ENCODE results near the gene FZD2. TPM values are rescaled to one million over a fixed set of nuclear protein-coding genes. Genes with fewer than 3 reads are reported as not detected.
A peak's percentile ranks its signal among the peaks of the same experiment; 100 is the strongest.

The FZD2 gene
- total and polyA plus RNA-seq, 4 donors: 0.37 to 0.61 (median 0.42) TPM; not detected in 1

GRCh38 chr17:44558334-44558709 lies 1.0 kb downstream of the FZD2 start:
- peaks cover 0 to 24% (median 2%) of the 10 kb centered on the region in 4 donors for H3K27me3 ChIP-seq (ENCODE audit: control insufficient read depth in 4 of 4, insufficient read depth in 4 of 4, low read length in 3 of 4)
- TF ChIP-seq YY1 (IDR thresholded peaks at IDR 0.05) (no peak), ATF3 (IDR thresholded peaks at IDR 0.05) (no peak), ZBTB33 (IDR thresholded peaks at IDR 0.05) (no peak), RXRA (IDR thresholded peaks at IDR 0.05) (no peak), MAX (IDR thresholded peaks at IDR 0.05) (no peak), CTCF (IDR thresholded peaks at IDR 0.05; ENCODE audit: low read depth, low read length, missing input control) (no peak), EGR1 (IDR thresholded peaks at IDR 0.05; ENCODE audit: low read depth in 2 of 2) (no peak)

GRCh38 chr17:44558710-44559633 lies 1.7 kb downstream of the FZD2 start:
- Histone ChIP-seq H3K36me3 (ENCODE audit: control insufficient read depth in 4 of 4, insufficient read depth in 3 of 4, low read depth in 1 of 4, low read length in 3 of 4) (no peaks in the 10 kb centered on the region), H3K4me1 (ENCODE audit: control insufficient read depth in 4 of 4, insufficient read depth in 4 of 4, low read length in 3 of 4) (peaks cover 9 to 20% (median 11%) of the 10 kb centered on the region in 4 donors), H3K4me3 (ENCODE audit: low read depth in 1 of 3, low read length in 3 of 3) (no peak overlapping the region), H3K9ac (ENCODE audit: low read depth in 1 of 2, low read length in 2 of 2) (no peak overlapping the region), H3K27me3 (ENCODE audit: control insufficient read depth in 4 of 4, insufficient read depth in 4 of 4, low read length in 3 of 4) (peaks cover 0 to 24% (median 2%) of the 10 kb centered on the region in 4 donors), H3K27ac (ENCODE audit: low read depth in 1 of 2, low read length in 2 of 2) (no peak overlapping the region), H3K9me3 (ENCODE audit: control insufficient read depth in 4 of 4, low read length in 3 of 4) (peaks cover 0 to 3% (median 0%) of the 10 kb centered on the region in 4 donors)
- WGBS: 29% methylated on average over 74 of the region's 74 CpGs
- TF ChIP-seq YY1 (IDR thresholded peaks at IDR 0.05) (no peak), NR2F2 (IDR thresholded peaks at IDR 0.05) (no peak), CTCF (IDR thresholded peaks at IDR 0.05; ENCODE audit: low read depth, low read length, missing input control) (no peak), FOXA1 (IDR thresholded peaks at IDR 0.05) (no peak), HNF4G (IDR thresholded peaks at IDR 0.05) (no peak), ZBTB33 (IDR thresholded peaks at IDR 0.05) (no peak), EGR1 (IDR thresholded peaks at IDR 0.05; ENCODE audit: low read depth in 2 of 2) (no peak), FOXA2 (IDR thresholded peaks at IDR 0.05) (no peak), SP1 (IDR thresholded peaks at IDR 0.05) (no peak), RAD21 (IDR thresholded peaks at IDR 0.05) (no peak), MAX (IDR thresholded peaks at IDR 0.05) (no peak), JUND (IDR thresholded peaks at IDR 0.05) (no peak), RXRA (IDR thresholded peaks at IDR 0.05) (no peak), ATF3 (IDR thresholded peaks at IDR 0.05) (no peak), GABPA (IDR thresholded peaks at IDR 0.05 in 1 of 2, conservative IDR thresholded peaks at IDR 0.05 in 1 of 2) (no peak), REST (IDR thresholded peaks at IDR 0.05) (no peak)
- DNase-seq (ENCODE audit: low spot score): no peak

More at GRCh38 chr17:44558334-44558709, 1.0 kb downstream of the FZD2 start:
- H3K9ac ChIP-seq (ENCODE audit: low read depth in 1 of 2, low read length in 2 of 2): no peak overlapping the region
- peak overlapping the region in 1 of 3 donors; percentile 52 for H3K4me3 ChIP-seq (ENCODE audit: low read depth in 1 of 3, low read length in 3 of 3)
- H3K9me3 ChIP-seq (ENCODE audit: control insufficient read depth in 4 of 4, low read length in 3 of 4): peaks cover 0 to 3% (median 0%) of the 10 kb centered on the region in 4 donors
- DNase-seq (ENCODE audit: low spot score): no peak
- no peak overlapping the region for H3K27ac ChIP-seq (ENCODE audit: low read depth in 1 of 2, low read length in 2 of 2)
- H3K36me3 ChIP-seq (ENCODE audit: control insufficient read depth in 4 of 4, insufficient read depth in 3 of 4, low read depth in 1 of 4, low read length in 3 of 4): no peaks in the 10 kb centered on the region
- 23% methylated on average over 31 of the region's 31 CpGs for WGBS
- H3K4me1 ChIP-seq (ENCODE audit: control insufficient read depth in 4 of 4, insufficient read depth in 4 of 4, low read length in 3 of 4): peaks cover 9 to 20% (median 11%) of the 10 kb centered on the region in 4 donors
